ENCODE measurements around the gene SARM1.

Gene SARM1

GRCh38 chr17:28339431-28339830 lies 32.1 kb upstream of the SARM1 start:
- DNase-seq (ENCODE audit: low read depth, low spot score): no peak
- H3K27ac ChIP-seq: peak overlapping the region; percentile 99

- no peak overlapping the region for H3K27ac ChIP-seq
- DNase-seq (ENCODE audit: low read depth, low spot score): no peak
Observed at GRCh38 chr17:28340374-28340773, 31.1 kb upstream of the SARM1 start.

GRCh38 chr17:28341516-28341915 lies 30.0 kb upstream of the SARM1 start:
- no peak overlapping the region for H3K27ac ChIP-seq

GRCh38 chr17:28342313-28342712 lies 29.2 kb upstream of the SARM1 start:
- DNase-seq (ENCODE audit: low read depth, low spot score): no peak
- H3K27ac ChIP-seq: no peak overlapping the region

More at GRCh38 chr17:28341516-28341915, 30.0 kb upstream of the SARM1 start:
- no peak for DNase-seq (ENCODE audit: low read depth, low spot score)

- no peak for DNase-seq (ENCODE audit: low read depth, low spot score)
- no peak overlapping the region for H3K27ac ChIP-seq
Observed at GRCh38 chr17:28343491-28343932, 28.0 kb upstream of the SARM1 start.

- no peak for DNase-seq (ENCODE audit: low read depth, low spot score)
- no peak overlapping the region for H3K27ac ChIP-seq
Observed at GRCh38 chr17:28344011-28344410, 27.5 kb upstream of the SARM1 start.

GRCh38 chr17:28344435-28344901 lies 27.0 kb upstream of the SARM1 start:
- no peak overlapping the region for H3K27ac ChIP-seq
- DNase-seq (ENCODE audit: low read depth, low spot score): no peak

GRCh38 chr17:28345419-28346198 lies 25.9 kb upstream of the SARM1 start:
- DNase-seq (ENCODE audit: low read depth, low spot score): no peak

GRCh38 chr17:28346199-28346580 lies 25.3 kb upstream of the SARM1 start:
- DNase-seq (ENCODE audit: low read depth, low spot score): no peak
- peak overlapping the region; percentile 85 for H3K27ac ChIP-seq

More at GRCh38 chr17:28345419-28346198, 25.9 kb upstream of the SARM1 start:
- H3K27ac ChIP-seq: peak overlapping the region; percentile 85

GRCh38 chr17:28346746-28347246 lies 24.7 kb upstream of the SARM1 start:
- peak overlapping the region; percentile 85 for H3K27ac ChIP-seq
- DNase-seq (ENCODE audit: low read depth, low spot score): no peak

- peak overlapping the region; percentile 85 for H3K27ac ChIP-seq
- peak; percentile 82 for DNase-seq (ENCODE audit: low read depth, low spot score)
Observed at GRCh38 chr17:28347261-28347891, 24.1 kb upstream of the SARM1 start.

- H3K27ac ChIP-seq: no peak overlapping the region
- no peak for DNase-seq (ENCODE audit: low read depth, low spot score)
Observed at GRCh38 chr17:28348979-28349378, 22.5 kb upstream of the SARM1 start.

GRCh38 chr17:28350271-28350670 lies 21.2 kb upstream of the SARM1 start:
- H3K27ac ChIP-seq: no peak overlapping the region
- no peak for DNase-seq (ENCODE audit: low read depth, low spot score)

GRCh38 chr17:28357061-28357900 lies 14.2 kb upstream of the SARM1 start, which contains the start of gene POLDIP2:
Gene POLDIP2, minus strand, starts transcription at chr17:28357527. Its CDS starts 79 bp downstream, at chr17:28357448.
- peak; percentile 78 for DNase-seq (ENCODE audit: low read depth, low spot score)
- H3K27ac ChIP-seq: peak within 1 kb of the TSS; percentile 53

GRCh38 chr17:28357901-28358197 lies 13.6 kb upstream of the SARM1 start:
- DNase-seq (ENCODE audit: low read depth, low spot score): no peak
- peak overlapping the region; percentile 53 for H3K27ac ChIP-seq

- DNase-seq (ENCODE audit: low read depth, low spot score): no peak
- no peak overlapping the region for H3K27ac ChIP-seq
Observed at GRCh38 chr17:28363186-28363585, 8.3 kb upstream of the SARM1 start.

- no peak for DNase-seq (ENCODE audit: low read depth, low spot score)
- no peak overlapping the region for H3K27ac ChIP-seq
Observed at GRCh38 chr17:28363776-28364650, 7.5 kb upstream of the SARM1 start.

GRCh38 chr17:28364665-28365363 lies 6.7 kb upstream of the SARM1 start, which contains the start of gene SEBOX:
Gene SEBOX, minus strand, starts transcription at chr17:28365199. Its CDS starts 48 bp downstream, at chr17:28365151.
- H3K27ac ChIP-seq: no peak within 1 kb of the TSS
- no peak for DNase-seq (ENCODE audit: low read depth, low spot score)

- no peak overlapping the region for H3K27ac ChIP-seq
- no peak for DNase-seq (ENCODE audit: low read depth, low spot score)
Observed at GRCh38 chr17:28365487-28365886, 6.0 kb upstream of the SARM1 start.
